Measurements from ENCODE around the gene OR52N5. TPM values are rescaled to one million over a fixed set of nuclear protein-coding genes. Genes with fewer than 3 reads are reported as not detected.
A peak's percentile ranks its signal among the peaks of the same experiment; 100 is the strongest.

Gene OR52N5
- polyA plus RNA-seq (2013, experiment 1 of 4) = not detected
- not detected for polyA plus RNA-seq (2013, experiment 2 of 4)
- polyA plus RNA-seq (2013, experiment 3 of 4) = not detected
- not detected for polyA plus RNA-seq (2013, experiment 4 of 4)

GRCh38 chr11:5783255-5783654 is at the start of gene OR52N5:
Gene OR52N5 (minus strand): TSS chr11:5783355. CDS start chr11:5778634, 4,721 bp downstream.
- no CpG with 5 or more reads among the region's 4 CpGs for WGBS, 2 experiments
- H3K27ac ChIP-seq (ENCODE audit: insufficient read depth, low read depth, low read length, poor library complexity, severe bottlenecking) = no peak within 1 kb of the TSS

DNA sequence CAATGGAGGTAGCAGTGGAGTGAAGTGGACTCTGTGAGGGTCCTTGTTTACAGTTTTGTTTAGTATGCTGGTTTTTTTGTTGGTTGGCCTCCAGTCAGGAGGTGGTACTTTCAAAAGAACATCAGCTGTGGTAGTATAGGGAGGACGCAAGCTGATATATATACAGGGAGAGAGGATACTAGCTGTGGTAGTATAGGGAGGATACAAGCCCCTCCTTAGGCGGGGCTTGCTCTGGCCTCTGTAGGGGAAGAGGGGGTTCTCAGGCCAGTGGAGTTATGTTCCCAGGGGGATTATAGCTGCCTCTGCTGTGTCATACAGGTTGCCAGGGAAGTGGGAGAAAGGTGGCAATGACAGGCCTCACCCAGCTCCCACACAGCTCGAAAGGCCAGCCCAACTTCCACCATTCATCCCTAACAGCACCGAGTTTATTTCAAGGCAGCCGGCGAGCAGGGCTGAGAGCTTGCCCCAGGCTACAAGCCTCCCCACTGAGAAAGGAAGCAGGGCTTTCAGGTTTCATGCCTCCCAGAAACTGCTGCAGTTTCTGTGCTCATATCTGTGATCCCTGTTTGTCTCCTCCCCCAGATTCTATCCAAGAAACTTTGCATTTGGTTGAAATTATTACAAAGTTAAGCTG is 48.2 kb upstream of the OR52N5 start:
- WGBS, 2 experiments = 57 to 62% methylated on average over 6 of the region's 6 CpGs
- Histone ChIP-seq H3K4me1 (ENCODE audit: control insufficient read depth, insufficient read depth, low read length) (no peaks in the 10 kb centered on the region), H3K27ac (ENCODE audit: insufficient read depth, low read depth, low read length, poor library complexity, severe bottlenecking) (no peak overlapping the region), H3K4me3 (ENCODE audit: insufficient read depth, low read depth, low read length) (no peak overlapping the region), H3K36me3 (ENCODE audit: control insufficient read depth, insufficient read depth, low read length) (no peaks in the 10 kb centered on the region), H3K27me3 (ENCODE audit: control insufficient read depth, insufficient read depth, low read length, poor library complexity, severe bottlenecking) (no peaks in the 10 kb centered on the region), H3K9me3 (ENCODE audit: control insufficient read depth, low read length) (no peaks in the 10 kb centered on the region)

More at GRCh38 chr11:5783255-5783654, at the start of gene OR52N5:
- no peaks in the 10 kb centered on the region for H3K27me3 ChIP-seq (ENCODE audit: control insufficient read depth, insufficient read depth, low read length, poor library complexity, severe bottlenecking)
- no peak within 1 kb of the TSS for H3K4me3 ChIP-seq (ENCODE audit: insufficient read depth, low read depth, low read length)
- H3K36me3 ChIP-seq (ENCODE audit: control insufficient read depth, insufficient read depth, low read length) = no peaks in the 10 kb centered on the region
- no peaks in the 10 kb centered on the region for H3K4me1 ChIP-seq (ENCODE audit: control insufficient read depth, insufficient read depth, low read length)
- no peaks in the 10 kb centered on the region for H3K9me3 ChIP-seq (ENCODE audit: control insufficient read depth, low read length)

DNA sequence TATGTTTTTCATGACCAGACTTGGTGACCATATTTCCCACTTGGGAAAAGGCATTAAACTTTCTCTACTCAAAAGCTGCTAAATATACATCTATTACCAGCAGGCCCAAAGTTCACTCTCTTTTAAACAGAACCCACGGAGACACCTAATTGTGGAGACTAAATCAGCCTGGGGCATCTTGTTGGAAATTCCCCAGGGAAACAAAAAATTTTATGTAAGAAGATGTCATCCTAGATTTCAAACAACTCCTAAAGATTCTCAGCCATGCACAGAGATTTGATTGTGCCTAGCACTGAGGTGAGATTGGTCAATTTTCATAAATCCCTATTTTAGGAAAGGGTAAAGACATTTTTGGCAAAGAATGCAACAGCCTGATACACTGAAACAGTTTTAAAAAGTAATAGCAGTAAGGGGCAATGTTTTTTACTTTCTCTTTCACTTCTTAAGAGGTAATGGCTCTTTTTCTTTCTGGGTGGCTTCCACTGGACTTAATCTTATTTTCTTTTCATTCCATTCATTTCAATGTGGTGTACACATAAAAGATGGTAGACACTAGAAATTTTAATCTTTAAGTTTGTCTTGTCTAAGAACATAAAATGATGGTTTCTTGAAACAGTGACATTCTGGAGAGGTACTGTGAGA is 35.2 kb upstream of the OR52N5 start:
- no peaks in the 10 kb centered on the region for H3K4me1 ChIP-seq (ENCODE audit: control insufficient read depth, insufficient read depth, low read length)
- no peaks in the 10 kb centered on the region for H3K27me3 ChIP-seq (ENCODE audit: control insufficient read depth, insufficient read depth, low read length, poor library complexity, severe bottlenecking)
- no peaks in the 10 kb centered on the region for H3K9me3 ChIP-seq (ENCODE audit: control insufficient read depth, low read length)
- H3K36me3 ChIP-seq (ENCODE audit: control insufficient read depth, insufficient read depth, low read length) = no peaks in the 10 kb centered on the region
- H3K4me3 ChIP-seq (ENCODE audit: insufficient read depth, low read depth, low read length) = no peak overlapping the region
- WGBS, 2 experiments = 83 to 88% methylated on average over 1 of the region's 1 CpG
- no peak overlapping the region for H3K27ac ChIP-seq (ENCODE audit: insufficient read depth, low read depth, low read length, poor library complexity, severe bottlenecking)

GRCh38 chr11:5815534-5815933 is 32.4 kb upstream of the OR52N5 start:
- Histone ChIP-seq H3K4me1 (ENCODE audit: control insufficient read depth, insufficient read depth, low read length) (no peaks in the 10 kb centered on the region), H3K27ac (ENCODE audit: insufficient read depth, low read depth, low read length, poor library complexity, severe bottlenecking) (no peak overlapping the region), H3K4me3 (ENCODE audit: insufficient read depth, low read depth, low read length) (no peak overlapping the region), H3K36me3 (ENCODE audit: control insufficient read depth, insufficient read depth, low read length) (no peaks in the 10 kb centered on the region), H3K9me3 (ENCODE audit: control insufficient read depth, low read length) (no peaks in the 10 kb centered on the region), H3K27me3 (ENCODE audit: control insufficient read depth, insufficient read depth, low read length, poor library complexity, severe bottlenecking) (no peaks in the 10 kb centered on the region)
- WGBS, 2 experiments = 98% methylated on average over 2 of the region's 4 CpGs; no CpG with 5 or more reads in 1 of the 2 experiments

- H3K27ac ChIP-seq (ENCODE audit: insufficient read depth, low read depth, low read length, poor library complexity, severe bottlenecking) = no peak overlapping the region
- no peaks in the 10 kb centered on the region for H3K9me3 ChIP-seq (ENCODE audit: control insufficient read depth, low read length)
- 91 to 94% methylated on average over 5 of the region's 6 CpGs for WGBS, 2 experiments
- no peaks in the 10 kb centered on the region for H3K4me1 ChIP-seq (ENCODE audit: control insufficient read depth, insufficient read depth, low read length)
- H3K27me3 ChIP-seq (ENCODE audit: control insufficient read depth, insufficient read depth, low read length, poor library complexity, severe bottlenecking) = no peaks in the 10 kb centered on the region
- no peaks in the 10 kb centered on the region for H3K36me3 ChIP-seq (ENCODE audit: control insufficient read depth, insufficient read depth, low read length)
- no peak overlapping the region for H3K4me3 ChIP-seq (ENCODE audit: insufficient read depth, low read depth, low read length)
Measured at GRCh38 chr11:5809905-5810795, 27.0 kb upstream of the OR52N5 start.

DNA sequence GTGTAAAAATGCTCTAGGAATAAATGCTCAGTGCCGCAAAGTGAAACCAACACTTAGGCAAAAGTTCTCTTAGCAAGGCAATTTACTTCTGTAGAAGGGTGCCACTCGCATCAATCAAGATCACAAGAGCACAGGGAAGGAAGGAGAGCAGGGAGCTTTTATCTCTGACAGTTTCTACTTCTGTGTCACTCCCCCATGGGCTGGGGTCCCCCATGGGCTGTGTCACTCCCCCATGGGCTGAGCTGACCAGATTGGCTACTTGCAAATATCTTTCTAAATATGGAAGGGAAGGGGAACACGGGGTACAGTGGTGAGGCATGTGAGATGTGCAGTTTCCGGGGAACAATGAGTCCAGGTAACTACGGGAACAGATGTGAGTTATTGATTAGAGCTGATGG is 26.0 kb upstream of the OR52N5 start:
- Histone ChIP-seq H3K9me3 (ENCODE audit: control insufficient read depth, low read length) (no peaks in the 10 kb centered on the region), H3K36me3 (ENCODE audit: control insufficient read depth, insufficient read depth, low read length) (no peaks in the 10 kb centered on the region), H3K27me3 (ENCODE audit: control insufficient read depth, insufficient read depth, low read length, poor library complexity, severe bottlenecking) (no peaks in the 10 kb centered on the region), H3K4me3 (ENCODE audit: insufficient read depth, low read depth, low read length) (no peak overlapping the region), H3K27ac (ENCODE audit: insufficient read depth, low read depth, low read length, poor library complexity, severe bottlenecking) (no peak overlapping the region), H3K4me1 (ENCODE audit: control insufficient read depth, insufficient read depth, low read length) (no peaks in the 10 kb centered on the region)
- WGBS, 2 experiments = 92 to 94% methylated on average over 5 of the region's 5 CpGs

- Histone ChIP-seq H3K4me3 (ENCODE audit: insufficient read depth, low read depth, low read length) (peak within 1 kb of the TSS; percentile 9), H3K9me3 (ENCODE audit: control insufficient read depth, low read length) (no peaks in the 10 kb centered on the region), H3K27me3 (ENCODE audit: control insufficient read depth, insufficient read depth, low read length, poor library complexity, severe bottlenecking) (no peaks in the 10 kb centered on the region), H3K27ac (ENCODE audit: insufficient read depth, low read depth, low read length, poor library complexity, severe bottlenecking) (no peak within 1 kb of the TSS), H3K4me1 (ENCODE audit: control insufficient read depth, insufficient read depth, low read length) (no peaks in the 10 kb centered on the region), H3K36me3 (ENCODE audit: control insufficient read depth, insufficient read depth, low read length) (no peaks in the 10 kb centered on the region)
- WGBS, 2 experiments = 64% methylated on average over 24 of the region's 24 CpGs
Measured at GRCh38 chr11:5808500-5809121, 25.5 kb upstream of the OR52N5 start, which contains the start of gene OR52N2. Gene OR52N2 (plus strand): TSS chr11:5808924. CDS start chr11:5820336, 11,412 bp downstream.

GRCh38 chr11:5807580-5807979 is 24.4 kb upstream of the OR52N5 start:
- Histone ChIP-seq H3K27ac (ENCODE audit: insufficient read depth, low read depth, low read length, poor library complexity, severe bottlenecking) (no peak overlapping the region), H3K4me1 (ENCODE audit: control insufficient read depth, insufficient read depth, low read length) (no peaks in the 10 kb centered on the region), H3K27me3 (ENCODE audit: control insufficient read depth, insufficient read depth, low read length, poor library complexity, severe bottlenecking) (no peaks in the 10 kb centered on the region), H3K9me3 (ENCODE audit: control insufficient read depth, low read length) (no peaks in the 10 kb centered on the region), H3K36me3 (ENCODE audit: control insufficient read depth, insufficient read depth, low read length) (no peaks in the 10 kb centered on the region), H3K4me3 (ENCODE audit: insufficient read depth, low read depth, low read length) (no peak overlapping the region)
- WGBS, 2 experiments = 81% methylated on average over 10 of the region's 10 CpGs

GRCh38 chr11:5803982-5804381 is 20.8 kb upstream of the OR52N5 start:
- no peak overlapping the region for H3K27ac ChIP-seq (ENCODE audit: insufficient read depth, low read depth, low read length, poor library complexity, severe bottlenecking)
- WGBS, 2 experiments = 75 to 78% methylated on average over 5 of the region's 5 CpGs
- no peaks in the 10 kb centered on the region for H3K4me1 ChIP-seq (ENCODE audit: control insufficient read depth, insufficient read depth, low read length)
- H3K27me3 ChIP-seq (ENCODE audit: control insufficient read depth, insufficient read depth, low read length, poor library complexity, severe bottlenecking) = no peaks in the 10 kb centered on the region
- H3K9me3 ChIP-seq (ENCODE audit: control insufficient read depth, low read length) = no peaks in the 10 kb centered on the region
- H3K36me3 ChIP-seq (ENCODE audit: control insufficient read depth, insufficient read depth, low read length) = no peaks in the 10 kb centered on the region
- H3K4me3 ChIP-seq (ENCODE audit: insufficient read depth, low read depth, low read length) = no peak overlapping the region

All from ectodermal cell (in vitro differentiated cells).